T-helper 1 cell treated with Interleukin-12 subunit alpha and Interleukin-12 subunit beta and Interleukin-4 antibody, amounts not matched to agents 30 ng/mL and 1 ng/mL, for 36 hours (primary cell): ENCODE data around the gene ZNF280B. TPM values are rescaled to one million over a fixed set of nuclear protein-coding genes. Genes with fewer than 3 reads are reported as not detected.
"Not testable (repeated sequence)": the region's sequence is repeated elsewhere in the genome, so short reads cannot be mapped to it uniquely, and the experiment has no call there.

ENCODE experiments used
- intact Hi-C: fragments of 100-400 bp; cut with micrococcal nuclease; formaldehyde crosslinking; loops from one replicate; pipeline ENCODE4 v1.15.1; 2024
- total RNA-seq: library from RNA; stranded (reverse); gene quantifications from 2 replicates; pipeline ENCODE4 v1.2.3, GENCODE V29; 2022

ZNF280B gene
- total RNA-seq, 1 donor from 2014 or later: 2.7 TPM

DNA sequence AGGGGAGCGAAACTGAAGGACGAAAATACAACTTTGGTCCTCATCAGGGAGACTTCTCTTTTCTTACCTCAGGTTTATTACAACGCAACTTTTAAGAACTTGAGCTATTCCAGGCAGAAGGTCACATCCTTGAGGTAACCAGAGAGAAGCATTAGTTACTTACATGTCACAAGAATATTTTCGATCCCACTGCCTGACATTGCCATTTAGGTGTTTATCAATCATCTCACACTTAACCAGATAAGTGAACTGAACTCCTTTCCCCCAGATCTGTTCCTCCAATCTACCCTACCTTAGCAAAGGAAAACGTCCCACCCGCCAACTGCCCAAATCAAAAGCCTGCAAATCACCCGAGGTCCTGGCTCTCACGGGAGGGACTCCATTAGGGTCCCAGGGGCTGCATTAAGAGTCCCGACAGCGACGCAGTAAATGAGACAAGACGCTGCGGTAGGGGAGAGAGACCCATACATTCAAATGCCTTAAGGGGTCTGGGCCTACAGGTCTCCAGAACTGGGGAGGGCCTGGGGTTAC, 734 bp downstream of the ZNF280B start:
- intact Hi-C loops: loop anchor here (1.0 kb wide), 1 partner anchor 44 kb away; no protein-coding TSS in a partner anchor

DNA sequence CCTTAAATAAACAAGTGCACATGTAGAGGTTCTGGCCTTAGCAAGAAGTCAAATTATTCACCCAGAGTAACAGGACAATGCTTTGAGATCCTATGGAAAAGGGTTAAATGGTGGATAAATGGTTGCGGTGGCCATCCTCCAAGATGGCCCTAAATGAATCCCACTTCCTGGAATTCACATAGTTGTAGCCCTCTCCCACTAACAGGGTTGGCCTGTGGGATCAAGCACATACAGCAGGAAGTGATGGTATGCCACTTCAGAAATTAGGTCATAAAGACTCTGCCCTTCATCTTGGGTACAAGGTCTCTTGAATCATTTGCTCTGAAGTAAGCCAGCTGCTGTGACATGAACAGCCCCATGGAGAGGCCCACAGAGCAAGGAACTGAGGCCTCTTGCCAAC, 1.8 kb downstream of the ZNF280B start:
- intact Hi-C loops: no loop called here

DNA sequence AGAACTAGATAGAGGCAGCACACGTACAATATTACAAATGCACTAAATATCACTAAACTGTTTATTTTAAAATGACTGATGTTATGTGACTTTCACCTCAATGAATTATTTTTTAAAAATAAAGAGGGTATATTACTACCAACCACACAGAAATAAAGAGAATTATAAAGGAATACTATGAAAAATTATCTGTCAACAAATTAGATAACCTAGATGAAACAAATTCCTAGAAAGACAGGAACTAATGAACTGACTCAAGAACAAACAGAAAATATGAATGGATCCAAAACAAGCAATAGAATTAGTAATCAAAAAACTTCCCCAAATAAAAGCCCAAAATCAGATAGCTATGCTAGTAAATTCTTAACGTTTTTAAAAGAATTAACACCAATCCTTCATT, 10.3 kb downstream of the ZNF280B start:
- intact Hi-C loops: no loop called here

DNA sequence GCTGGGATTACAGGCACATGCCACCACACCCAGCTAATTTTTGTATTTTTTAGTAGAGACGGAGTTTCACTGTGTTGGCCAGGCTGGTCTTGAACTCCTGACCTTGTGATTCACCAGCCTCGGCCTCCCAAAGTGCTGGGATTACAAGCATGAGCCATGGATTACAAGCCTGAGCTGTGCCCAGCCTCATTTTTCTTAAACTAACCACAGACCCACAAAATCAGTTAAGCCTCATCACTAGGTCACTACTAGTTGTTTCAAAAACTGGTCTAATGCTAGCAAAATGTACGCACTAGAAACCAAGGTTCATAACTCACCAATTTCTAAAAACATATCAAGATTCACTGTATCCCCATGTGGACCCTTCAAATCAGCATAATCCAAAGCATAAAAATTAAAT, 17.0 kb downstream of the ZNF280B start:
- intact Hi-C loops: not testable (repeated sequence)

DNA sequence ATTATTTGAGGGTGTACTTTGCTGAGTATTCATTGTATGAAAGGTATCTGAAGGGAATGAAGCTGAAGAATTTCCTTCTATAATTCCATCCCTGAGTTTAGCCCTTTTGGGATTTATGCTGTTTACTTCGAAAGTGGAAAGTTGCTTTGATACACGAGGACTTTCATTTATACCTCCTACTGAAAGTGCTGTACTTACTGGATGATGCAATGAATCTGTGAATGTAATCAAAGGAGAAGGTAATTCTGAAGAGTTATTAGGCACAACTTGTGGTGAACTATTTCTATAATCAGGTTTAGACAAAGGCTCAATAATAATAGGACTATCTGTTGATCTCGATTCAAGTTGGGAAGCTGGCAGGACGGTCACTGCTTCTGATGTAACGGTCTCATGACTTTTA, 19.8 kb downstream of the ZNF280B start:
- intact Hi-C loops: no loop called here

DNA sequence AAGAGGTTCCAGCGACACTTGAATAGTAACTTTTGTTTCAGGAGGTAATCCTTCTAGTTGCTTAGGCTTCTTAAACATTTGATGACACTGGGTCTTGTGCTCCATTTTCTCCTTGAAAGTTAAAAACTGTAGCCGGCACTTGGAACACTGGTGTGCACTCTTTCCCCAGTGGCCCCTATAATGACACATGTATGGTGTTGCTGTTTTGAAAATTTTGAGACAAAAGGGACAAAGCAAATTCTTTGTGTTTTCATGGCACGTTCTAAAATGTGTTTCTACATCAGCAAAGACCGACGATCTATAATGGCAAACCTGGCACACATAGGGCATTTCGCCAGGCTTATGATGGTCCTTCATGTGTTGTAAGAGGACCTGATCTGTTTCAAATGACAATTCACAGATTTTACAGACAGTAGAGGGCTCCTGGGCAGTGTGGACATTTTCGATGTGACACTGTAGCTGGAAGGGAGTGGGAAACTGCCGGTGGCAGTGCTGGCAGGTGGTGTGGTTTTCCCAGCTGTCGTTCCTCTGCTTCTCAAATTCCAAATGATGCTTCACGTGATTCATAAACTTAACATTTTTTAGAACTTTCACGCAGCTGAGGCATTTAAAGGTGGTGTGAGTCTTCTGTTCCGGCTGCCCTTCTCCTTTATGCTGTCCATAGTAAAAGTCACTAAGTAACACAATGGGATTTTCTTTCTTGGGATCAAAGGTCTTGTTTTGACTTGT, 20.5 kb downstream of the ZNF280B start:
- intact Hi-C loops: no loop called here

DNA sequence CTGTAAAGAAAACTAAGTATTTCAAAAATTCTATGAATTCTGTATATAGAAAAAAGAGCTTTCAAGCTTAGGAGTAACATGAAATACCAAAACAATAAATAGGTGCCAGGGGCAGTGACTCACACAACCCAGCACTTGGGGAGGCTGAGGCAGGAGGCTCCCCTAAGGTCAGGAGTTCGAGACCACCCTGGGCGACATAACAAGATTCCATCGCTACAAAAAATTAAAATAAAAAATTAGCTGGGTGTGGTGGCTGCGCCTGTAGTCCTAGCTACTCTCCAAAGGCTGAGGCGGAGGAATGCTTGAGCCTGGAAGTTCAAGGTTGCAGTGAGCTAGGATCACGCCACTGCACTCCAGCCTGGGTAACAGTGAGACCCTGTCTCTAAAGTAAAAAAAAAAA, 21.5 kb downstream of the ZNF280B start:
- intact Hi-C loops: no loop called here

DNA sequence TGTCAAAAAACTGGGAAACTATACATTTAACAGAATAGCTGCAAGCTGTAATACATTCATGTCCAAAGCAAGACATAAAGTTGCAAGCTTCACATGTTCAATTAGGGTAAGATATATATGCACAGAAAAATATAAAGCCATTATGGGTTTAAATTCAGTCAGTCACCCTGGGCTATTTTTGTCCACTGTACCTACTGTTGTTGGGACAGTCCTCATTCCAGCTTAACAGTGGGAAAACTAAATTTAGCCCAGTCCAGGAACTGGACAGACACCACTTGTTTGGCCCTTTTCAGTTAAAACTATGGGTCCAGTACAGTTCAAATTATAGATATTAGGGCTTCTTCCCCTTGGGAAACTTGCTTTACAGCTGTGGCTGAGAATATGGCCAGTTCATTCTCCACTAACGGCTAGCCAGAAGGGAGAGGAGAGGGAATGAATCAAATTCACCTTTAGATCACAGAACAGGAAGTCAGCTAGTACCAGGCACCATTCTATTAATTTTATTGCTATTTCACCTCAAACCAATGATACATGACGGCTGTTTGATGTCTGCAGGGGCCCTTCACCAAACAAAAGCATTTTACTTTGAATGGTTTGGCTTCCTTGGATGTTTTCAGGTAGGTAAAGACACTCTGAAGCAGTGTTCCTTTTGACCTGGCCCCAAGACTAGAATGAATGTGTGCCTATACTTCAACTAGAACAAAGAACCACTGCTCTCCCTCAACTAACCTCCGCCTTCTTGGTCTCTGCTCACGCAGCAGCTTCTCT, 22.2 kb downstream of the ZNF280B start:
- intact Hi-C loops: no loop called here

DNA sequence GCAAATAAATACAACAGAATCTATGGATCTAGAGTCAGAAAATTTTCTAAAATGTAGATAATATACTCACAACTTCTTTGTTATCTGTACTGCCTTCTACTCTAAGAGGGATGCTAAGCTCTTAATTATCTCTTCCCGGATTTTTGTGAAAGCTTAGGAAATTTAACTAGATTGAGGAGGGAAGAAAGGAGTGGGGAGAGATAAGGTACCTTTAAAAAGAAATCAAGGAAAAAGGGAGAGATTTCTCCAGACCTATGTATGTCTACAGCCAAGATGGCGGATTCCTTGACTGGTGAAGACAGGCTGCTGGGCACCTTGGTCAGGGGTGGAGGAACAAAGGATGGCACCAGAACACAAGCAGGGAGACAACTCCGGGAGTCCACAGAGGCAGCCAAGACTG, 23.0 kb downstream of the ZNF280B start:
- intact Hi-C loops: no loop called here

DNA sequence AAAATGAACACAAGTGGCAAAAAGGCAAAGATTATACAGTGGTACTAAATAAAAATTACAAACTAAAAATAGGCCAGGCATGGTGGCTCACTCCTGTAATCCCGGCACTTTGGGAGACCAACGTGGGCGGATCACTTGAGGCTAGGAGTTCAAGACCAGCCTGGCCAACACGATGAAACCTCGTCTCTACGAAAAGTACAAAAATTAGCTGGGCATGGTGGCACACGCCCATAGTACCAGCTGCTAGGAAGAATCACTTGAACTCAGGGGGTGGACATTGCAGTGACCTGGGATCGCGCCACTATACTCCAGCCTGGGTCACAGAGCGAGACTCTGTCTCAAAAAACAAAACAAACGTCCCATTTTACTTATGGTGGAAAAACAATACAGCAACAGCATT, 24.5 kb downstream of the ZNF280B start:
- intact Hi-C loops: no loop called here

DNA sequence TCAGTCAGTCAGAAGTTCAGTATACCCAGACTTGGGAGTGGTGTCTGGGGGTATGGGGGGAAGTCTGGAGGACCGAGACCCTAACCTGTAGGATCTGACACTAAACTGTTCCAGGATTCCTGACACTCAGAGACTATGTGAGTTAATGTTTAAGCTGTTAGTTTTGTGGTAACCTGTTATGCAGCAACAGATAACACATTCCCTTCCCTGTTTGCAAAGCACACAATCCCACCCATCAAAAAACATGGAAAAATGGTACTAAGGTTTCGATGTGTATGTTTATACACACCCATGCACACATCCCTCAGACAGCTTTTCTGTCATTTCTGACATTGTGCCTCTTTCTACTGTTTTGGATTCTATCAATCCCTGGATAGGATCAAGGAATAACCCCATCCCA, 27.6 kb downstream of the ZNF280B start:
- intact Hi-C loops: no loop called here

DNA sequence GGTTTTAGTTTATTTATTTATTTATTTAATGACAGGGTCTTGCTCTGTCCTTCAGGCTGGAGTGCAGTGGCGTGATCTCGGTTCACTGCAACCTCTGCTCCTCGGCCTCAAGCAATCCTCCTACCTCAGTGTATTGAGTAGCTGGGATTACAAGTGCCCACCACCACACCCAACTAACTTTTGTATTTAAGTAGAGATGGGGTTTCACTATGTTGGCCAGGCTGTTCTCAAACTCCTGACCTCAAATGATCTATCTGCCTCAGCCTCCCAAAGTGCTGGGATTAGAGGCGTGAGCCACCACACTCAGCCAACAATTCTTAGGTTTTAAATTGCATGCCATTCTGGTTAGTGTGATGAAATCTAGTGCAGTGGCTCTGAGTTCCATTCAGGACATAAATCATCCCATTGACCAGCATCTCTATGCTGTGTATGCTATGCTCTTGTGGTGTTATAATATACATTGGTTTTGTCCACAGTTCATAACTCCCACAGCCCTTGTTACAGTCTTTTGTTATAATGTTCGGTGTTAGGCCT, 28.5 kb downstream of the ZNF280B start:
- intact Hi-C loops: no loop called here

DNA sequence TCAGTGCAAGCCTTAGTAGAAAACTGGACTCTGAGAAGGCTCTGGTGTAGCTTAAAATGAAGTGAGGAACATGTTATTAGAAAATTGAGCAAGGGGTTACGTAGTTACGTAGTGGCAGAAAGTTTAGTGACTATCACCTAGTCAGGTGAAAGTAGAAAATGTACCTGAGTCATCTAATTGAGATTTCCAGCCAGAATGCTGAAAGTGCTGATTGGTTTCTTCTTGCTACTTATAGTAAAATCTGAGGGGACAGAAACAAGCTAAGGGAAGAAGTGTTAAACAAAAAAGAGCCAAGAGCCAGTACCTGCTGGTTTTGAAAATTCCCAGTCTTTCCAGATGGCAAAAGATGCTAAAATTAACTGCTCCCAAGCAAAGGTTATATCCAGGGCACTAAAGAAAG, 29.4 kb downstream of the ZNF280B start:
- intact Hi-C loops: no loop called here

DNA sequence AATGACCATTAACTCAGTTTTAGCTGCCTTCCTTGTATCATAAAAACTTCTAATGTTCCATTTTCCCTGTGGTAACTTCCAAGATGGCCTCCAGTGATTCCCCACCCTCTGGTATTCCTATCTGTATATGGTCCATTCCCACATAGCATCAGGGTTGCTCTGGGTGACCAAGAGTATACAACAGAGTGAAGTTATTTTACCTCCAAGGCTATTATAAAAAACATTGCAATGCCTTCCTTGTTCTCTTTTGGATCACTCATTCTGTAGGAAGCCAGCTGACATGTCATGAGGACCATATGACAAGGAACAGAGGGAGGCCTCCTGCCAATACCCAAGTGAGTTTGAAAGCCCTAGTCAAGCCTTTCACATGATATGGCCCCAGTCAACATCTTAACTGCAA, 30.1 kb downstream of the ZNF280B start:
- intact Hi-C loops: no loop called here

DNA sequence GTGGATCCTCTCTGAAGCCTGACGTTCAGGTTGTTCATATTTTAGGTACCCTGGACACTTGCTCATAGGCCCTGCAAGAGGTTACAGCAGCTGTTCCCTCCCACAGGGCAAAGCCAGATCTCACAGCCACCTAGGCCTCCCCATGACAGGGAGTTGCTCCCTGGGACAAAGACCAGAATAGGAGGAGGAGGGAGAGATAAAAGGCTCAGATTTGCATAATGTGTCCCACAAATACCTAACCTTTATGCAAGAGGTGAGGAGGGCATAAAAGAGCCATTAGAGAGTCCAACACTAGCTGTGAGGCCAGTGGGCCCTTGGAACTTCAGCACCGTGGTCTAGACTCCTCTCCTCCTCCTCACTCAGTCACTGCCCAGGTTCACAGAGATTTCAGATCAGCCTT, 33.8 kb downstream of the ZNF280B start:
- intact Hi-C loops: no loop called here

DNA sequence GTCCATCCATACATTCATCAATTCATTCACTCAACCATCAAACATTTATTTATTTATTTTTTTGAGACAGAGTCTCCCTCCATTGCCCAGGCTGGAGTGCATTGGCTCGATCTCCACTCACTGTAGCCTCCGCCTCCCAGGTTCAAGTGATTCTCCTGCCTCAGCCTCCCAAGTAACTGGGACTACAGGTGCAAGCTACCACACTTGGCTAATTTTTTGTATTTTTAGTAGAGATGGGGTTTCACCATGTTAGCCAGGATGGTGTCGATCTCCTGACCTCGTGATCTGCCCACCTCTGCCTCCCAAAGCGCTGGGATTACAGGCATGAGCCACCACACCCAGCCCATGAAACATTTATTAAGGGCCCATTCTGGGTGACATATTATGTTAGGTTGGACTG, 37.4 kb downstream of the ZNF280B start:
- intact Hi-C loops: not testable (repeated sequence)

DNA sequence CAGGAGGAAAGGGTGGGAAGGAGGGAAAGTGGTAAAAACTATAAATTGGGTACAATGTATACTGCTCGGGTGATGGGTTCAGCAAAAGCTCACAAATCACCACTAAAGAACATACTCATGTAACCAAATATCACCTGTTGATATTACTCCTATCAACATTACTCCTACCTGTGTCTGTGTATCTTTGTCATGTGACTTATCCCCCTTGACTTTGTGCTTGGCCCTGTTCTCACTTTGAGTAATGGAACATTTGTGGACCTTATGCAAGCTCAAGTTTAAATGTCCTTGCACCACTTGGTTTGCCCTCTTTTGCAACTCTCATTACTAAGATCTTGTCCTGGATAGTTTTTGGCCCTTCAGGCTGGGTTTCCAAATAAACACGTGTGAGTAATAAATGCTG, 39.0 kb downstream of the ZNF280B start:
- intact Hi-C loops: loop anchor here (10.0 kb wide), 1 partner anchor 485 kb away; no protein-coding TSS in a partner anchor

DNA sequence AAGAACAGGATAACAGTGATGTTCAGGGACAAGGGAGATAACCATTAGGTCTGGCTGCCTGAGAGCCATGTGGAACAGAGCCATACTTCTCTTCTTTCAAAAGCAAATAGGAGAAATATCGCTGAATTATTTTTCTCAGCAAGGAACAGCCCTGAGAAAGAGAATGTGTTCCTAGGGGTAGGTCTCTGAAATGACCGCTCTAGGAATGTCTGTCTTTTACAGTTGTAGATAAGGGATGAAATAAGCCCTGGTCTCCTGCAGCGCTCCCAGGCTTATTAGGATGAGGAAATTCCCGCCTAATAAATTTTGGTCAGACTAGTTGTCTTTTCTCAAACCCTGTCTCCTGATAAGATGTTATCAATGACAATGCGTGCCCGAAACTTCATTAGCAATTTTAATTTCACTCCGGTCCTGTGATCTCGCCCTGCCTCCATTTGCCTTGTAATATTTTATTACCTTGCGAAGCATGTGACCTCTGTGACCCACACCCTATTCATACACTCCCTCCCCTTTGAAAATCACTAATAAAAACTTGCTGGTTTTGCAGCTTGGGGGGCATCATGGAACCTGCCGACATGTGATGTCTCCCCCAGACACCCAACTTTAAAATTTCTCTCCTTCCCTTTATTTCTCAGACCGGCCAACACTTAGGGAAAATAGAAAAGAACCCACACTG, 39.6 kb downstream of the ZNF280B start:
- intact Hi-C loops: loop anchor here (10.0 kb wide), 1 partner anchor 486 kb away; no protein-coding TSS in a partner anchor

DNA sequence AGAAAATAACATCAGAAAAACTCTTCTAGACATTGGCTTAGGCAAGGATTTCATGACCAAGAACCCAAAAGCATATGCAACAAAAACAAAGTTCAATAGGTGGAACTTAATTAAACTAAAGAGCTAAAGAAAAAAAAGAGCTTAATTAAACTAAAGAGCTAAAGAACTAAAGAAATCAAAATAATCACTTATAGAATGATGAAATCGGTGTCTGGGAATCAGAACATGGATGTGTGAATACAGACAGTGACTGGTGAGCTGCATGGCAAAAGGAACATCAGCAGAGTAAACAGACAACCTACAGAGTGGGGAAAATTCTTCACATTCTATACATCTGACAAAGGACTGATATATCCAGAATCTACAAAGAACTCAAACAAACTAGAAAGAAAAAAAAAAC, 41.4 kb downstream of the ZNF280B start:
- intact Hi-C loops: loop anchor here (10.0 kb wide), 1 partner anchor 488 kb away; no protein-coding TSS in a partner anchor

DNA sequence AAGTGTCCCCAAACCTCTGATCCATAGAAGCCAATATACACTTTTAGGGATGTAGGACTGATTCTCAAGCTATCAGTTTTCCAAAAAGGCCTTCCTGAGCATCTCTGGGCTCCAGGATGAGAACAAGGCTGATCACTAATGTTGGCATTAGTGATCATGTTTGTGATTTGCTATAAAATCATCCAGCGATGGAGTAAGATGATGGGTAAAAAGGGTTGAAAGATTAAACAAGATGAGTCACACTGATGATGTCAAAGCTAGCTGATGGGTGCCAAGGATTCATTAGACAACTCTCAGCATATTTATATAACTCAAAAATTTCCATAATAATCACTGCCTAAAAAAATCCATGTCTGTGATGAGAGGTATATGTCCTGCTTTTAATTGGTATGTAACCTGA, 42.8 kb downstream of the ZNF280B start:
- intact Hi-C loops: loop anchor here (10.0 kb wide), 1 partner anchor 489 kb away; no protein-coding TSS in a partner anchor

DNA sequence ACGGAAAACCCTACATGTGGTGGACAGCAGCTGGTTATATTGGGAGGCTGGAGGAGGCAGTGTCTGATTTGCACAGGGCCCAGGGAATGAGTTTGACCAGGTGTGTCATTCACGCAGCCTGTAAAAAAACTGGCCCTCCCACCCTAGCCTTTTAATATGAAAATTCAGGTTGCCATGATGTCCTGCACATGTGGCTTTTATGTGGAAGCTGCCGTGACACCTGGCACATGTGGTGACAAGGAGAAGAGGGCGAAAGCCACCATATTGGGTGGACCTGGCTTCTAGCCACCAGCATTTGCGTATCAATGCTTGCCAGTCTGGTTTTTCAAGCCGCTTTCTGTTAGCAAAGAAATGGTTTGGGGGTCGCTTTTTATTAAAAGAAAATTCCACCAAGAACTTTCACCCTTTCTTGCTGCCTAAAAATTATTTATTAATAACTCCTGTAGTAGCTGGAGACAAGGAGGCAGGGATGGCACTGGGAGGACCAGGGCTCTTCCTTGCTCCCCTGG, 43.4 kb downstream of the ZNF280B start:
- intact Hi-C loops: loop anchor here (10.0 kb wide), 1 partner anchor 490 kb away; no protein-coding TSS in a partner anchor
